CD4-positive, alpha-beta T cell (primary cell): Measurements from ENCODE around the gene CDKN2B-AS1. TPM values are rescaled to one million over a fixed set of nuclear protein-coding genes. Genes with fewer than 3 reads are reported as not detected.

Experiments used
- ATAC-seq: fragments of 200-7000 bp; cut with Tn5 transposase; one replicate; pipeline ENCODE4 v1.10.0; 2022; ENCODE audit warnings: mild to moderate bottlenecking; ENCODE audit not compliant: poor library complexity
- CTCF ChIA-PET: fragments of 350-600 bp; sonication (Branson Sonifier 250); formaldehyde crosslinking; loops from one replicate; lab custom pipeline; 2021; ENCODE audit warnings: antibody characterized with exemption, inconsistent platforms; lab: Charles Lee
- POLR2A ChIA-PET: fragments of 350-600 bp; sonication (Branson Sonifier 250); formaldehyde crosslinking; loops from one replicate; lab custom pipeline; 2021; ENCODE audit warnings: antibody characterized with exemption, inconsistent platforms; lab: Charles Lee
- DNase-seq, 14 experiments: peaks; one replicate each; pipeline ENCODE4 v3.0.0-alpha.2; 2013 to 2020; ENCODE audit warnings: mixed read lengths in 2 of 14
- H3K27ac ChIP-seq, 2 donors: one replicate each; pipeline versions ENCODE4 v1.5.1 to v1.7.0; 2013; ENCODE audit warnings: low read length in 2 of 2, low read depth in 1 of 2, mild to moderate bottlenecking in 1 of 2
- H3K27me3 ChIP-seq, 2 experiments: 1 replicate in 1 of 2; 2 replicates in 1 of 2; pipeline versions ENCODE4 v1.6.1 to v1.7.0; 2013; ENCODE audit warnings: low read length in 2 of 2, control low read depth in 1 of 2, mild to moderate bottlenecking in 1 of 2, moderate library complexity in 1 of 2; ENCODE audit not compliant: insufficient read depth in 2 of 2, control insufficient read depth in 1 of 2
- H3K36me3 ChIP-seq: one replicate; pipeline ENCODE4 v1.6.1; 2013; ENCODE audit warnings: low read length, control low read depth; ENCODE audit not compliant: insufficient read depth
- H3K4me1 ChIP-seq: one replicate; pipeline ENCODE4 v1.6.1; 2013; ENCODE audit warnings: low read length, control low read depth; ENCODE audit not compliant: insufficient read depth
- H3K4me3 ChIP-seq: one replicate; pipeline ENCODE4 v1.5.1; 2013; ENCODE audit warnings: mild to moderate bottlenecking, low read length, moderate library complexity
- H3K9me3 ChIP-seq, 2 experiments: 1 replicate in 1 of 2; 2 replicates in 1 of 2; pipeline versions ENCODE4 v1.6.1 to v1.7.0; 2013; ENCODE audit warnings: low read length in 2 of 2, mild to moderate bottlenecking in 2 of 2, control low read depth in 1 of 2, moderate library complexity in 1 of 2; ENCODE audit not compliant: control insufficient read depth in 1 of 2, insufficient read depth in 1 of 2
- H3K27ac Mint-ChIP-seq: one replicate; pipeline ENCODE4 v1.8.0; 2020; ENCODE audit warnings: mixed read lengths
- H3K27me3 Mint-ChIP-seq: one replicate; pipeline ENCODE4 v1.8.0; 2021; ENCODE audit warnings: mixed read lengths
- H3K36me3 Mint-ChIP-seq: one replicate; pipeline ENCODE4 v1.8.0; 2021; ENCODE audit warnings: low read depth, mixed read lengths
- H3K4me1 Mint-ChIP-seq: one replicate; pipeline ENCODE4 v1.8.0; 2021; ENCODE audit warnings: low read depth, mixed read lengths
- H3K4me3 Mint-ChIP-seq: one replicate; pipeline ENCODE4 v1.8.0; 2020; ENCODE audit warnings: mild to moderate bottlenecking, mixed read lengths
- H3K9me3 Mint-ChIP-seq: one replicate; pipeline ENCODE4 v1.8.0; 2020; ENCODE audit warnings: mixed read lengths
- intact Hi-C, 2 experiments: fragments of 100-400 bp; cut with DNase I in 1 of 2; cut with micrococcal nuclease in 1 of 2; formaldehyde crosslinking; loops; one replicate each; pipeline versions ENCODE4 v1.15.1 to v1.9.0; 2023 to 2025; cut with DNase I, micrococcal nuclease
- total RNA-seq, 174 experiments: library from RNA in 2 of 174; stranded (reverse) in 2 of 174; gene quantifications; one replicate each; pipeline ENCODE4 v1.2.3 and lab custom pipeline; 2021 to 2026
- TF ChIP-seq, protein P1 (sequence below): fragments of 200-600 bp; IDR thresholded peaks from one replicate; pipeline ENCODE4 v1.8.0; 2022; ENCODE audit warnings: antibody characterized with exemption, mild to moderate bottlenecking

Gene CDKN2B-AS1
- total RNA-seq, 2 experiments from 2014 or later: 0.25 to 0.30 TPM

- POLR2A ChIA-PET: interaction anchor here (0.5 to 1.0 kb wide), 2 partner anchors 9 to 32 kb away, joined by 3 read pairs; no protein-coding TSS in a partner anchor
- Histone ChIP-seq H3K4me1 (no peaks in the 10 kb centered on the region), H3K4me3 (no peak overlapping the region), H3K9me3 (peaks cover 0 to under 1% of the 10 kb centered on the region in 2 experiments), H3K36me3 (no peaks in the 10 kb centered on the region), H3K27me3 (peaks cover 28 to 73% of the 10 kb centered on the region in 2 experiments), H3K27ac (no peak overlapping the region)
- no peak overlapping the region for H3K27ac Mint-ChIP-seq
- H3K27me3 Mint-ChIP-seq: peaks cover 95% of the 10 kb centered on the region
- H3K9me3 Mint-ChIP-seq: peaks cover 3% of the 10 kb centered on the region
- no peak overlapping the region for H3K4me3 Mint-ChIP-seq
- no peak for ATAC-seq
- intact Hi-C loops: no loop called here
- DNase-seq: no peak
- H3K4me1 Mint-ChIP-seq: no peaks in the 10 kb centered on the region
- TF ChIP-seq, protein P1, sequence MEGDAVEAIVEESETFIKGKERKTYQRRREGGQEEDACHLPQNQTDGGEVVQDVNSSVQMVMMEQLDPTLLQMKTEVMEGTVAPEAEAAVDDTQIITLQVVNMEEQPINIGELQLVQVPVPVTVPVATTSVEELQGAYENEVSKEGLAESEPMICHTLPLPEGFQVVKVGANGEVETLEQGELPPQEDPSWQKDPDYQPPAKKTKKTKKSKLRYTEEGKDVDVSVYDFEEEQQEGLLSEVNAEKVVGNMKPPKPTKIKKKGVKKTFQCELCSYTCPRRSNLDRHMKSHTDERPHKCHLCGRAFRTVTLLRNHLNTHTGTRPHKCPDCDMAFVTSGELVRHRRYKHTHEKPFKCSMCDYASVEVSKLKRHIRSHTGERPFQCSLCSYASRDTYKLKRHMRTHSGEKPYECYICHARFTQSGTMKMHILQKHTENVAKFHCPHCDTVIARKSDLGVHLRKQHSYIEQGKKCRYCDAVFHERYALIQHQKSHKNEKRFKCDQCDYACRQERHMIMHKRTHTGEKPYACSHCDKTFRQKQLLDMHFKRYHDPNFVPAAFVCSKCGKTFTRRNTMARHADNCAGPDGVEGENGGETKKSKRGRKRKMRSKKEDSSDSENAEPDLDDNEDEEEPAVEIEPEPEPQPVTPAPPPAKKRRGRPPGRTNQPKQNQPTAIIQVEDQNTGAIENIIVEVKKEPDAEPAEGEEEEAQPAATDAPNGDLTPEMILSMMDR: no peak
- CTCF ChIA-PET: interaction anchor here (0.9 to 1.6 kb wide), 2 partner anchors 12 to 27 kb away, joined by 4 to 8 read pairs; partner anchors contain the start of genes CDKN2A, CDKN2B and CDKN2B-AS1
- H3K36me3 Mint-ChIP-seq: no peaks in the 10 kb centered on the region
Measured at GRCh38 chr9:21982391-21982790, 12.2 kb upstream of the CDKN2B-AS1 start.

GRCh38 chr9:21982861-21983560 is 11.6 kb upstream of the CDKN2B-AS1 start:
- Mint-ChIP-seq H3K4me1 (no peaks in the 10 kb centered on the region), H3K4me3 (no peak overlapping the region), H3K27me3 (peaks cover 95% of the 10 kb centered on the region), H3K36me3 (no peaks in the 10 kb centered on the region), H3K9me3 (peaks cover 3% of the 10 kb centered on the region), H3K27ac (no peak overlapping the region)
- TF ChIP-seq, protein P1: no peak
- no peaks in the 10 kb centered on the region for H3K9me3 ChIP-seq
- DNase-seq (no peak), ATAC-seq (no peak)
- ChIA-PET POLR2A (interaction anchor here (0.8 to 1.0 kb wide), 2 partner anchors 9 to 169 kb away, joined by 3 read pairs; no protein-coding TSS in a partner anchor), CTCF (interaction anchor here (0.9 to 1.6 kb wide), 3 partner anchors 11 to 26 kb away, joined by 3 to 8 read pairs (median 4); partner anchors contain the start of genes CDKN2A, CDKN2B and CDKN2B-AS1)
- H3K36me3 ChIP-seq: no peaks in the 10 kb centered on the region
- no peak overlapping the region for H3K4me3 ChIP-seq
- H3K4me1 ChIP-seq: no peaks in the 10 kb centered on the region
- intact Hi-C loops: no loop called here
- H3K27me3 ChIP-seq: peaks cover 23 to 74% of the 10 kb centered on the region in 2 experiments
- H3K27ac ChIP-seq: no peak overlapping the region

- ChIA-PET POLR2A (interaction anchor here (0.8 kb wide), 1 partner anchor 170 kb away, joined by 3 read pairs; no protein-coding TSS in a partner anchor), CTCF (interaction anchor here (1.5 to 1.6 kb wide), 2 partner anchors 10 to 25 kb away, joined by 3 to 8 read pairs; partner anchors contain the start of genes CDKN2A and CDKN2B-AS1)
- H3K27me3 ChIP-seq: peaks cover 25 to 74% of the 10 kb centered on the region in 2 experiments
- Mint-ChIP-seq H3K36me3 (no peaks in the 10 kb centered on the region), H3K9me3 (peaks cover 3% of the 10 kb centered on the region), H3K27ac (no peak overlapping the region), H3K27me3 (peaks cover 96% of the 10 kb centered on the region), H3K4me3 (no peak overlapping the region), H3K4me1 (no peaks in the 10 kb centered on the region)
- no peak overlapping the region for H3K4me3 ChIP-seq
- H3K27ac ChIP-seq: no peak overlapping the region
- intact Hi-C loops: no loop called here
- ATAC-seq (no peak), DNase-seq (peak in 1 of 14 experiments; percentile 26)
- no peaks in the 10 kb centered on the region for H3K9me3 ChIP-seq
- no peaks in the 10 kb centered on the region for H3K4me1 ChIP-seq
- TF ChIP-seq, protein P1: no peak
- H3K36me3 ChIP-seq: no peaks in the 10 kb centered on the region
Measured at GRCh38 chr9:21983561-21983935, 11.0 kb upstream of the CDKN2B-AS1 start.
